NB4 (cell line): ENCODE results near the gene CHD6.

Experiments
- DNase-seq: peaks from one replicate; pipeline ENCODE4 v3.0.0; 2010; ENCODE audit warnings: low read depth
- H3K4me3 ChIP-seq: one replicate; pipeline ENCODE4 v1.5.1; 2011; ENCODE audit warnings: mild to moderate bottlenecking, low read depth, low read length, moderate library complexity
- CTCF ChIP-seq: IDR thresholded peaks from one replicate; pipeline ENCODE4 v1.5.1; 2012; ENCODE audit warnings: low read depth, low read length
- MAX ChIP-seq: IDR thresholded peaks from 2 replicates; pipeline ENCODE4 v1.6.1; 2011; ENCODE audit warnings: low read depth, low read length
- MYC ChIP-seq: IDR thresholded peaks from 2 replicates; pipeline ENCODE4 v1.6.1; 2011; ENCODE audit warnings: low read depth, low read length
- POLR2A ChIP-seq: IDR thresholded peaks from 2 replicates; pipeline ENCODE4 v1.6.1; 2011; ENCODE audit warnings: mild to moderate bottlenecking; ENCODE audit not compliant: insufficient read length; ENCODE audit errors: extremely low read depth

The CHD6 gene

DNA sequence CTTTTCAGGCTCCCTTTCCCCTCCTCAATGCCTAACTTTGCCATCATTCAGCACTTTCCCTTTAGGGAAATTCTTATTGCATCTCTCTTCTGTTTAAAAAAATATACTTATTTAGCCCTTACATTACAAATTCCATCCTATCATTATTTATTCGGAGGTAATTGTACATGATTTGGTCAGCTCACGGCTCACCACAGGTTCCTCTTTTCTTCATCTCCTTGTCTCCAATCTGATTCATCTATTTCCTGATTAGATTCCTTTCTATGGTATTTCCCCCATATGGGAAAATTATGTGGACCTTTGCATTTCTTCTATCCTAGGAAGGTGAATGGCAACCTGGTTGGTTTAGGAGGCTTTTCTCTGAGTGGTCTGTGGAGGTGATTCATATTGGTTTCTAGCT lies 238.6 kb downstream of the CHD6 start:
- TF ChIP-seq POLR2A (no peak), MAX (no peak), MYC (no peak), CTCF (no peak)
- DNase-seq: peak; percentile 37
- no peak overlapping the region for H3K4me3 ChIP-seq

- DNase-seq: no peak
- H3K4me3 ChIP-seq: no peak overlapping the region
- TF ChIP-seq MYC: no peak
- no peak for TF ChIP-seq CTCF
- no peak for TF ChIP-seq POLR2A
- TF ChIP-seq MAX: no peak
Measured at GRCh38 chr20:41377275-41377674, 240.9 kb downstream of the CHD6 start.

DNA sequence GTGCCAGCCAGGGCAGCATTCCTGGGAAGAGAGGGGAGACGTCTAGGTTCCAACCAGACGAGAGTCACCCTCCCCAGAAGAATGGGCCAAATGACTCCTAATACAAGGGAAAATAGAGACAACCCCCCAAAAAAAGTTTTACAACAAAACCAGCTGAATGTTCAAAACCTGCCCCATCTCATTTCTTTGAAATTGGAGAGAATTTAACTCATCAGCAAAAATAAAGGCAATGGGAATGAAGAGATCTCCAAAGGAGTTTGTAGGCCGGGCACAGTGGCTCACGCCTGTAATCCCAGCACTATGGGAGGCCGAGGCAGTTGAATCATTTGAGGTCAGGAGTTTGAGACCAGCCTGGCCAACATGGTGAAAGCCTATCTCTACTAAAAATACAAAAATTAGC lies 241.8 kb downstream of the CHD6 start:
- no peak overlapping the region for H3K4me3 ChIP-seq
- TF ChIP-seq MAX (no peak), POLR2A (no peak), MYC (no peak), CTCF (no peak)
- DNase-seq: no peak

GRCh38 chr20:41375846-41376245 lies 242.3 kb downstream of the CHD6 start:
- H3K4me3 ChIP-seq: no peak overlapping the region
- TF ChIP-seq CTCF (no peak), MYC (no peak), MAX (no peak), POLR2A (no peak)
- DNase-seq: no peak

DNA sequence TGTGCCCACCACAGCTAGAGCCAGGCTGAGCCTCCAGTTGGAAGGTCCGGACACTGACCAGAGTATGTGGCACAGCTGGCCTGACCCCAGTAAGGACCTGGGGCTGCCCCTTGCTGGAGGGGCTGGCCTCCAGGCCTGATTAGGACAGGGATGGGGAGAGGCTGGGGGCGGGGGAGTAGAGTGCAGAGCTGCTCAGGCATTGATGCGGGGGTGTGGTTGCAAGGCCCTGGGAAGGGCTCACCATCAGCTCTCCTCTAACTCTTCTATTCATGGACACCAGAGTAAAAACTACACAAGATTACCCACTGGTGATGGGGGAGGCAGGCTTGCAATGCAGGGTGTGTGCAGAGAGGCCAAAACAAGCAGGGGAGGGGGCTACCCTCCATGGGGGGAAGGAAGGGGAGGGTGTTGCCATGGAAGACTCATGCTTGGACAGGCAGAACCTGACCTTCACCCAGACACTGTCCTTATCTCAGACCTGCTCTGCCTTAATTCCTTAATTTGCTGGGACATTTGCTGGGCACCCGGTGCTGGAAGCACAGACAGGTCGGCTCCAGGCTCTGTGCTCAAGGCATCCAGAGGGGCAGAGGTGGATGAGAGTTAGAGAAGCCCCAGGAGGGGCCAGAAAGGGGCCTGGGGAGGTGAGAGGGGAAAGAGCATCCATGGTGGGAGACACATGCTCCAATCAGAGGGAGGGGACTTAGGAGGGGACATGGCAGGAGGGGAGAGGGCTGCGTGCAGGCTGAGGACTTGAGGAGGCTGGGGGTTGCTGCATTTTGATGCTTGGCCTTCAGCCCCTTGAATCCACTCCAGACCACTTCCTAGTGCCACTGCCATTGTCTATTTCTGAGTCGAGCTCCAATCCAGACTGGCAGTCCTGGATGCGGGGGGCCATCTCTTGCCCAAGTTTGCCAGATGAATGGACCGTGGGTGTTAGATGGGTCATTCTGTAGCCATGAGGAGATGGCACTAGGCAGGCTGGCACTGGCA lies 244.0 kb downstream of the CHD6 start:
- no peak for DNase-seq
- H3K4me3 ChIP-seq: no peak overlapping the region
- TF ChIP-seq POLR2A (no peak), MYC (no peak), MAX (no peak), CTCF (no peak)
